Upper lobe of left lung (tissue), 6 donors: ENCODE data around the gene MS4A6E. TPM values are rescaled to one million over a fixed set of nuclear protein-coding genes. Genes with fewer than 3 reads are reported as not detected.

Experiments
- ATAC-seq, 2 donors: fragments of 200-7000 bp; cut with Tn5 transposase; one replicate each; pipeline ENCODE4 v1.9.1; 2022; ENCODE audit warnings: mild to moderate bottlenecking in 2 of 2, moderate library complexity in 2 of 2; ENCODE audit not compliant: low FRiP score in 2 of 2
- DNase-seq, 2 donors: peaks; one replicate each; pipeline ENCODE4 v3.0.0-alpha.2; 2019 to 2020
- H3K27ac ChIP-seq, 4 donors: fragments of 200-600 bp; sonication (generic); one replicate each; pipeline ENCODE4 v1.5.1; 2016 to 2019
- H3K27me3 ChIP-seq, 4 donors: fragments of 200-600 bp; sonication (generic); one replicate each; pipeline ENCODE4 v1.5.1; 2017 to 2019
- H3K36me3 ChIP-seq, 4 donors: fragments of 200-600 bp; sonication (generic); one replicate each; pipeline ENCODE4 v1.5.1; 2016 to 2019
- H3K4me1 ChIP-seq, 4 donors: fragments of 200-600 bp; sonication (generic); one replicate each; pipeline ENCODE4 v1.5.1; 2018 to 2019
- H3K4me3 ChIP-seq, 4 donors: fragments of 200-600 bp; sonication (generic); one replicate each; pipeline ENCODE4 v1.5.1; 2017 to 2019; ENCODE audit warnings: mild to moderate bottlenecking in 2 of 4, moderate library complexity in 1 of 4
- H3K9me3 ChIP-seq, 4 donors: fragments of 200-600 bp; sonication (generic); one replicate each; pipeline ENCODE4 v1.5.1; 2018 to 2019
- EP300 ChIP-seq, 4 donors: sonication (generic); formaldehyde crosslinking; IDR thresholded peaks; one replicate each; pipeline ENCODE4 v1.5.1; 2017; ENCODE audit warnings: antibody characterized with exemption in 4 of 4, control low read depth in 2 of 4
- POLR2A ChIP-seq, 4 donors: fragments of 450-650 bp; IDR thresholded peaks; one replicate each; pipeline ENCODE4 v1.5.1; 2016 to 2017; ENCODE audit warnings: antibody characterized with exemption in 4 of 4, mild to moderate bottlenecking in 2 of 4
- POLR2AphosphoS5 ChIP-seq, 2 donors: sonication (generic); formaldehyde crosslinking; IDR thresholded peaks; one replicate each; pipeline ENCODE4 v1.5.1; 2017; ENCODE audit warnings: antibody characterized with exemption in 2 of 2
- WGBS, 2 donors: methylation state at CpG; one replicate each; pipeline ENCODE4 v1.1.5; 2017 to 2018; 5-methylcytosine and 5-hydroxymethylcytosine counted together
- total RNA-seq, 6 donors: library from RNA; depleted of rRNA in 4 of 6; stranded (reverse); fragments of >200 nt in 4 of 6; gene quantifications; one replicate each; pipeline versions ENCODE4 v1.1.0 to v1.2.1, GENCODE V29; 2016 to 2021
- TF ChIP-seq, protein P1 (sequence below), 6 experiments: fragments of 450-650 bp in 4 of 6; fragments of 200-600 bp in 2 of 6; sonication (generic) in 2 of 6; IDR thresholded peaks; one replicate each; pipeline ENCODE4 v1.5.1; 2016 to 2019; ENCODE audit warnings: antibody characterized with exemption in 6 of 6
- donor health status: DM: no; HTN: no; CAD: no; lungs with moderate emphysema.
- donor health status: DM: no; HTN: yes; CAD: no; lungs with severe emphysema.

Gene MS4A6E
- total RNA-seq, 6 donors from 2014 or later, result 9.4 TPM; not detected in 5

DNA sequence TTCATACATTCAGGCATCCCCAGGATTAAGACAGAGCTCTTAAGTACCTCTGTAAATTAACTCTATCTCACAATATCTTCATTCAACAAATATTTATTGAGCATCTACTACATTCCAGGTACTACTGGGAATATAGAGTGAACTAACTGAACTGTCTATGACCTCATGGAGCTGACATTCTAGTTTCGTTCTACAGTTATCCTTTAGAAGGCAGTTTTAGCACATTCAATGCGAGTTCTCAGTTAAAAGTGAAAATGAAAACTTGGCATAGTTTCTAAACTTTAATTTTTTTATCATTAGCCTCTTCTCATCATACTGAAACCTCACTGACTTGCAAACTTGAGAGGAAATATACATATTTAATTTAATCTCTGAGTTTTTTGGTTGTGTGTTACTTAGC is 10.7 kb upstream of the MS4A6E start:
- ATAC-seq (no peak), DNase-seq (no peak)
- TF ChIP-seq, protein P1, sequence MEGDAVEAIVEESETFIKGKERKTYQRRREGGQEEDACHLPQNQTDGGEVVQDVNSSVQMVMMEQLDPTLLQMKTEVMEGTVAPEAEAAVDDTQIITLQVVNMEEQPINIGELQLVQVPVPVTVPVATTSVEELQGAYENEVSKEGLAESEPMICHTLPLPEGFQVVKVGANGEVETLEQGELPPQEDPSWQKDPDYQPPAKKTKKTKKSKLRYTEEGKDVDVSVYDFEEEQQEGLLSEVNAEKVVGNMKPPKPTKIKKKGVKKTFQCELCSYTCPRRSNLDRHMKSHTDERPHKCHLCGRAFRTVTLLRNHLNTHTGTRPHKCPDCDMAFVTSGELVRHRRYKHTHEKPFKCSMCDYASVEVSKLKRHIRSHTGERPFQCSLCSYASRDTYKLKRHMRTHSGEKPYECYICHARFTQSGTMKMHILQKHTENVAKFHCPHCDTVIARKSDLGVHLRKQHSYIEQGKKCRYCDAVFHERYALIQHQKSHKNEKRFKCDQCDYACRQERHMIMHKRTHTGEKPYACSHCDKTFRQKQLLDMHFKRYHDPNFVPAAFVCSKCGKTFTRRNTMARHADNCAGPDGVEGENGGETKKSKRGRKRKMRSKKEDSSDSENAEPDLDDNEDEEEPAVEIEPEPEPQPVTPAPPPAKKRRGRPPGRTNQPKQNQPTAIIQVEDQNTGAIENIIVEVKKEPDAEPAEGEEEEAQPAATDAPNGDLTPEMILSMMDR (IDR thresholded peaks at IDR 0.05), result no peak
- TF ChIP-seq POLR2AphosphoS5 (IDR thresholded peaks at IDR 0.05) (no peak), EP300 (IDR thresholded peaks at IDR 0.05) (no peak), POLR2A (IDR thresholded peaks at IDR 0.05) (no peak)
- peaks cover 0 to 20% (median 3%) of the 10 kb centered on the region in 4 donors for H3K9me3 ChIP-seq
- no peak overlapping the region for H3K27ac ChIP-seq
- no peak overlapping the region for H3K4me3 ChIP-seq
- no peaks in the 10 kb centered on the region for H3K4me1 ChIP-seq
- H3K36me3 ChIP-seq, result no peaks in the 10 kb centered on the region
- 54 to 59% methylated on average over 2 of the region's 2 CpGs for WGBS, 2 donors
- H3K27me3 ChIP-seq, result no peaks in the 10 kb centered on the region

DNA sequence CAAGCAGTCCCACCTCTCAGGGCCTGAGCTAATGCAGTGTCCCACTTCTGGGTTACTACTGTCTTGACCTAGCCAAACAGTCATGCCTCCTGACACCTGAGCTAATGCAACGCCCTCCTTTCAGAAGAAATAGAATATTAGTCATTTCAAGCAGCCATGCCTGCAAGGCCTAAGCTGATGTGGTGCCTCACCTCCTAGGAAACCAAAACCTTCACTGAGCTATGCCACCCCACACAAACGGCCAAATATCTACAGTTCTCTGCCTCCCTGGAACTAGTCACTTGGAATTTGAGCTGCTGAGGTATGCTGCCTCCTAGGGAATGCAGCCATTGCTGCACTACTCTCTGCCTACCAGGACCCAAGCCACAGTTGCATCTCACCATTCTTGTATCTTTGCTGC is 8.3 kb upstream of the MS4A6E start:
- DNase-seq (no peak), ATAC-seq (no peak)
- H3K27ac ChIP-seq, result no peak overlapping the region
- H3K9me3 ChIP-seq, result peaks cover 0 to 20% (median 3%) of the 10 kb centered on the region in 4 donors
- 63 to 73% methylated on average over 2 of the region's 2 CpGs for WGBS, 2 donors
- TF ChIP-seq EP300 (IDR thresholded peaks at IDR 0.05) (no peak), POLR2A (IDR thresholded peaks at IDR 0.05) (no peak), POLR2AphosphoS5 (IDR thresholded peaks at IDR 0.05) (no peak)
- TF ChIP-seq, protein P1 (IDR thresholded peaks at IDR 0.05), result no peak
- H3K27me3 ChIP-seq, result no peaks in the 10 kb centered on the region
- H3K36me3 ChIP-seq, result no peaks in the 10 kb centered on the region
- H3K4me3 ChIP-seq, result no peak overlapping the region
- no peaks in the 10 kb centered on the region for H3K4me1 ChIP-seq

DNA sequence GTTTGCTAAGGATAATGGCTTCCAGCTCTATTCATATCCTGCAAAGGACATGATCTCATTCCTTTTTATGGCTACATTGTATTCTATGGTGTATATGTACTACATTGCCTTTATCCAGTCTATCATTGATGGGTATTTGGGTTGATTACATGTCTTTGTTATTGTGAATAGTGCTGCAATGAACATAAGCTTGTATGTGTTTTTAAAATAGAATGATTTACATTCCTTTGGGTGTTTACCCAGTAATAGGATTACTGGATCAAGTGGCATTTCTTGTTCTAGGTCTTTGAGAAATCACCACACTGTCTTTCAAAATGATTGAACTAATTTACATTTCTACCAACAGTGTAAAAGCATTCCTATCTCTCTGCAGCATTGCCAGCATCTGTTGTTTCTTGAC is 6.0 kb upstream of the MS4A6E start:
- Histone ChIP-seq H3K27ac (no peak overlapping the region), H3K4me3 (no peak overlapping the region), H3K36me3 (no peaks in the 10 kb centered on the region), H3K4me1 (no peaks in the 10 kb centered on the region), H3K9me3 (peaks cover 0 to 20% (median 3%) of the 10 kb centered on the region in 4 donors), H3K27me3 (no peaks in the 10 kb centered on the region)
- no peak for ATAC-seq
- DNase-seq, result no peak
- no peak for TF ChIP-seq EP300 (IDR thresholded peaks at IDR 0.05)
- TF ChIP-seq POLR2A (IDR thresholded peaks at IDR 0.05), result no peak
- no peak for TF ChIP-seq POLR2AphosphoS5 (IDR thresholded peaks at IDR 0.05)
- TF ChIP-seq, protein P1 (IDR thresholded peaks at IDR 0.05), result no peak

DNA sequence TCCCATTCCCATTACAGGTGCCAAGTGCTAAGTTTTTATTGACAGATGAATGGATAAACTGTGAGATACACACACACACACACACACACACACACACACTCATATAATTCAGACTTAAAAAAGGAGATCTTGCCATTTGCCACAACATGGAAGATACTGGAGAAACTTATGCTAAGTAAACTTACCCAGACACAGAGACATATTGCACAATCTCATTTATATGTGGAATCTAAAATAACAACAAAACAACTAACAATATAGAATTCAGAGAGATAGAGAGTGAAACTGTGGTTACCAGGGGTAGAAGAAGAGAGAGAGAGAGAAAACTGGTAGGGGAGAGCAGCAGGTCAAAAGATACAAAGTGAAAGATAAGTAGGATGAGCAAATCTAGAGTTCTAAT is 1.4 kb downstream of the MS4A6E start:
- ATAC-seq (no peak), DNase-seq (no peak)
- TF ChIP-seq, protein P1 (IDR thresholded peaks at IDR 0.05), result no peak
- TF ChIP-seq POLR2A (IDR thresholded peaks at IDR 0.05), result no peak
- TF ChIP-seq EP300 (IDR thresholded peaks at IDR 0.05), result no peak
- no peak for TF ChIP-seq POLR2AphosphoS5 (IDR thresholded peaks at IDR 0.05)
- Histone ChIP-seq H3K9me3 (peaks cover 0 to 4% (median 0%) of the 10 kb centered on the region in 4 donors), H3K4me1 (no peaks in the 10 kb centered on the region), H3K27me3 (no peaks in the 10 kb centered on the region), H3K36me3 (no peaks in the 10 kb centered on the region), H3K27ac (no peak overlapping the region), H3K4me3 (no peak overlapping the region)

DNA sequence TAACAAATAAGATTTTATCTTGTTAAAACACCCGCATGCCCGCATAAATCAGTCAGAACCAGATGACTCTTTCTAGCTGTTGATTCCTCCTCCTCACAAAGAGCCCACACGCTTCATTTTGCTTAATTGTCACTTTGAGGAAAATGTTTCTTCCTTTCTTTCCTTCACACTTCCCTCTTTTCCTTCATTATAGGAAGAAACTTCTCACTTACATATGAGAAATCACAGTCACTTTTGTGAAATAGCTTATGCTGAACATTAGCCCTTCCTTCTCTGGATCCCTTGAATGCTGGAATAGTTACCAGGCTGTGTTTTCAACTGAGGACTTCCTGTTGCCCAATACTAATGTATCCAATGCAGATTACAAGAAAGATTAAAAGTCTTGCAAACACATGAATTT is 5.8 kb downstream of the MS4A6E start:
- Histone ChIP-seq H3K4me3 (no peak overlapping the region), H3K4me1 (no peaks in the 10 kb centered on the region), H3K27me3 (no peaks in the 10 kb centered on the region), H3K27ac (no peak overlapping the region), H3K36me3 (no peaks in the 10 kb centered on the region), H3K9me3 (no peaks in the 10 kb centered on the region)
- TF ChIP-seq POLR2AphosphoS5 (IDR thresholded peaks at IDR 0.05) (no peak), POLR2A (IDR thresholded peaks at IDR 0.05) (peak in 1 of 4 donors; percentile 30)
- WGBS, 2 donors, result 43 to 66% methylated on average over 3 of the region's 3 CpGs
- DNase-seq, result no peak
- ATAC-seq, result peak in 1 of 2 donors; percentile 75
